Measurements from ENCODE around the gene SRGAP1. TPM values are rescaled to one million over a fixed set of nuclear protein-coding genes. Genes with fewer than 3 reads are reported as not detected.

The SRGAP1 gene
- total and polyA plus RNA-seq, 2 of the 13 experiments (the other 11 are each of a cell fraction or from before 2014, with no cell fraction given): 1.6 to 3.4 TPM

DNA sequence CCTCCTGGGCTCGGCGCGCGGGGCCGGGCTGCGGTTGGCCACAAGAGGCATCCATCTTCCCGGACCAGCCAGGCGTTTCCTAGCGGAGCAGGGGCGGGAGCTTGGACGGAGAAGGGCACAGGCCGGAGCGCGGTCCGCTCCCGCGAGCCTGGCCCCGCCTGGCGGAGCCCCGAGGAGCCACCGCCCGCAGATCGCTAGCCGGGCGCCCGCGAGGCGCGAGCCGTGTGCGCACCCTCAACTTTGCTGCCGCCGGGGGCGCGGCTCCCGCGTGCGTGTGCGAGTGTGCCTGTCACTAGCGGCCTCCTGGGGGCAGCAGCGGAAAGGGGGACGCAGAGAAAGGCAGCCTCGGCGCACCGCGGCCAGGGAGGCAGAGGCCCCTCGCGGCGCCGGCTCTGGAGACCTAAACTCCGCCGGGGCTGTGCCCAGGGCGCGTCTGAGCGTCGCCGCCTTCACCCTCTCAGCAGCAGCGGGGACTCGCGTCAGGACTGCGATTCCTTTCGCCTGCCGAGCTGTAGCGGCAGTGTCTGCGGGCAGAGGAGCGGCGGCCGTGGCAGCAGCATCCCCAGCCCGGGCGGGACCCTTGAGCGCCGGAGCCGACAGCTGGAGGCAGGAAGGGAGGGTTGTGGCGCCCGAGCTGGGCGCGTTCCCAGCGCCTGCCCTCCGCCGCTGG is 644 bp upstream of the SRGAP1 start (continued):
- TF ChIP-seq ATF4 (CRISPR knock-in tag; IDR thresholded peaks at IDR 0.05) (peak in 1 of 2 experiments; percentile 53; a peak in 1 of 4 replicates), SAFB2 (CRISPR knock-in tag; IDR thresholded peaks at IDR 0.05; ENCODE audit: borderline replicate concordance, low read depth) (peak; percentile 32; the same call in 1 of the 2 replicates), POGK (CRISPR knock-in tag; conservative IDR thresholded peaks at IDR 0.05) (peak; percentile 93), ZBTB10 (CRISPR knock-in tag; IDR thresholded peaks at IDR 0.05; ENCODE audit: borderline replicate concordance) (peak; percentile 53; the same call in 1 of the 2 replicates), DMAP1 (CRISPR knock-in tag; IDR thresholded peaks at IDR 0.05) (peak; percentile 84), ZNF512 (CRISPR knock-in tag; IDR thresholded peaks at IDR 0.05) (no peak), GTF3A (CRISPR knock-in tag; conservative IDR thresholded peaks at IDR 0.05) (peak; percentile 72; the same call in 1 of the 2 replicates), ZBTB7A (CRISPR knock-in tag; IDR thresholded peaks at IDR 0.05) (peak; percentile 54), ZSCAN21 (CRISPR knock-in tag; IDR thresholded peaks at IDR 0.05; ENCODE audit: borderline replicate concordance) (peak; percentile 91), ZFP41 (CRISPR knock-in tag; IDR thresholded peaks at IDR 0.05; ENCODE audit: borderline replicate concordance) (no peak), MXI1 (IDR thresholded peaks at IDR 0.05; ENCODE audit: borderline replicate concordance, low read depth, low read length) (peak; percentile 84; the same call in 1 of the 3 replicates), KMT2A (CRISPR knock-in tag; IDR thresholded peaks at IDR 0.05) (peak; percentile 90), ZFX (CRISPR knock-in tag; IDR thresholded peaks at IDR 0.05; ENCODE audit: low read depth) (peak; percentile 69), ZNF121 (CRISPR knock-in tag; IDR thresholded peaks at IDR 0.05) (peak; percentile 50), ARID4A (CRISPR knock-in tag; IDR thresholded peaks at IDR 0.05; ENCODE audit: borderline replicate concordance) (peak; percentile 85; the same call in 1 of the 2 replicates), ZNF333 (CRISPR knock-in tag; IDR thresholded peaks at IDR 0.05; ENCODE audit: borderline replicate concordance) (no peak), MTA1 (CRISPR knock-in tag; IDR thresholded peaks at IDR 0.05; ENCODE audit: borderline replicate concordance) (peak; percentile 87)
